Gastroesophageal sphincter (tissue), 3 donors: ENCODE measurements around the gene HOXB4.

Source experiments
- EP300 ChIP-seq: sonication (generic); formaldehyde crosslinking; IDR thresholded peaks from one replicate; pipeline ENCODE4 v1.6.1; 2017; ENCODE audit warnings: antibody characterized with exemption, mild to moderate bottlenecking
- POLR2A ChIP-seq, 2 donors: fragments of 450-650 bp; IDR thresholded peaks; one replicate each; pipeline ENCODE4 v1.6.1; 2017; ENCODE audit warnings: antibody characterized with exemption in 2 of 2, mild to moderate bottlenecking in 2 of 2, moderate library complexity in 1 of 2
- POLR2AphosphoS5 ChIP-seq: sonication (generic); formaldehyde crosslinking; IDR thresholded peaks from one replicate; pipeline ENCODE4 v1.6.1; 2017; ENCODE audit warnings: antibody characterized with exemption
- TF ChIP-seq, protein P1 (sequence below), 4 experiments: fragments of 200-600 bp in 2 of 4; fragments of 450-650 bp in 2 of 4; sonication (generic) in 1 of 4; IDR thresholded peaks; one replicate each; pipeline ENCODE4 v1.5.1; 2017 to 2019; ENCODE audit warnings: antibody characterized with exemption in 4 of 4, mild to moderate bottlenecking in 2 of 4, moderate library complexity in 2 of 4

- peak; percentile 61 for TF ChIP-seq POLR2AphosphoS5
- TF ChIP-seq POLR2A (IDR thresholded peaks at IDR 0.05), result no peak
- TF ChIP-seq, protein P1, sequence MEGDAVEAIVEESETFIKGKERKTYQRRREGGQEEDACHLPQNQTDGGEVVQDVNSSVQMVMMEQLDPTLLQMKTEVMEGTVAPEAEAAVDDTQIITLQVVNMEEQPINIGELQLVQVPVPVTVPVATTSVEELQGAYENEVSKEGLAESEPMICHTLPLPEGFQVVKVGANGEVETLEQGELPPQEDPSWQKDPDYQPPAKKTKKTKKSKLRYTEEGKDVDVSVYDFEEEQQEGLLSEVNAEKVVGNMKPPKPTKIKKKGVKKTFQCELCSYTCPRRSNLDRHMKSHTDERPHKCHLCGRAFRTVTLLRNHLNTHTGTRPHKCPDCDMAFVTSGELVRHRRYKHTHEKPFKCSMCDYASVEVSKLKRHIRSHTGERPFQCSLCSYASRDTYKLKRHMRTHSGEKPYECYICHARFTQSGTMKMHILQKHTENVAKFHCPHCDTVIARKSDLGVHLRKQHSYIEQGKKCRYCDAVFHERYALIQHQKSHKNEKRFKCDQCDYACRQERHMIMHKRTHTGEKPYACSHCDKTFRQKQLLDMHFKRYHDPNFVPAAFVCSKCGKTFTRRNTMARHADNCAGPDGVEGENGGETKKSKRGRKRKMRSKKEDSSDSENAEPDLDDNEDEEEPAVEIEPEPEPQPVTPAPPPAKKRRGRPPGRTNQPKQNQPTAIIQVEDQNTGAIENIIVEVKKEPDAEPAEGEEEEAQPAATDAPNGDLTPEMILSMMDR (IDR thresholded peaks at IDR 0.05), result no peak
- no peak for TF ChIP-seq EP300
Measured at GRCh38 chr17:48596735-48597527, 18.8 kb upstream of the HOXB4 start.
